Stimulated activated CD8-positive, alpha-beta memory T cell treated with anti-CD3 and anti-CD28 coated beads, Interleukin-2, amount 100 ng/mL, for 1 hour (primary cell): ENCODE measurements around the gene HIPK3.
"Not testable (repeated sequence)": the region's sequence is repeated elsewhere in the genome, so short reads cannot be mapped to it uniquely, and the experiment has no call there.

Source experiments
- DNase-seq, 2 donors: peaks; one replicate each; pipeline ENCODE4 v3.0.0-alpha.2; 2020; ENCODE audit warnings: low read depth in 2 of 2

HIPK3 gene

GRCh38 chr11:33257160-33257896 lies at the start of gene HIPK3:
TSS of gene HIPK3 (plus strand) at chr11:33257381.
- peak; percentile 43 to 58 for DNase-seq

GRCh38 chr11:33207408-33207985 lies 49.7 kb upstream of the HIPK3 start:
- no peak for DNase-seq

GRCh38 chr11:33208150-33208549 lies 49.0 kb upstream of the HIPK3 start:
- DNase-seq = no peak

- no peak for DNase-seq
These were observed 46.0 kb upstream of the HIPK3 start for GRCh38 chr11:33211153-33211552.

GRCh38 chr11:33211580-33211979 lies 45.6 kb upstream of the HIPK3 start:
- DNase-seq = no peak

- DNase-seq = no peak
These were observed 43.0 kb upstream of the HIPK3 start for GRCh38 chr11:33214187-33214586.

GRCh38 chr11:33214767-33215166 lies 42.4 kb upstream of the HIPK3 start:
- no peak for DNase-seq

- not testable (repeated sequence) for DNase-seq
These were observed 40.5 kb upstream of the HIPK3 start for GRCh38 chr11:33216676-33217075.

- no peak for DNase-seq
These were observed 35.0 kb upstream of the HIPK3 start for GRCh38 chr11:33222052-33222750.

GRCh38 chr11:33225371-33225770 lies 31.8 kb upstream of the HIPK3 start:
- no peak for DNase-seq

GRCh38 chr11:33227578-33228261 lies 29.5 kb upstream of the HIPK3 start:
- no peak for DNase-seq

- no peak for DNase-seq
These were observed 22.6 kb upstream of the HIPK3 start for GRCh38 chr11:33234397-33235190.

GRCh38 chr11:33237039-33237597 lies 20.1 kb upstream of the HIPK3 start:
- no peak for DNase-seq

GRCh38 chr11:33242575-33242974 lies 14.6 kb upstream of the HIPK3 start:
- no peak for DNase-seq

GRCh38 chr11:33243654-33244053 lies 13.5 kb upstream of the HIPK3 start:
- not testable (repeated sequence) for DNase-seq

GRCh38 chr11:33248416-33248971 lies 8.7 kb upstream of the HIPK3 start:
- no peak for DNase-seq

GRCh38 chr11:33256031-33256812 lies 959 bp upstream of the HIPK3 start:
- DNase-seq = no peak

- DNase-seq = no peak
These were observed 395 bp upstream of the HIPK3 start for GRCh38 chr11:33256813-33257159.

- peak; percentile 39 to 48 for DNase-seq
These were observed 883 bp downstream of the HIPK3 start for GRCh38 chr11:33257897-33258630.
